ENCODE results near the gene CENPP.

CENPP gene

DNA sequence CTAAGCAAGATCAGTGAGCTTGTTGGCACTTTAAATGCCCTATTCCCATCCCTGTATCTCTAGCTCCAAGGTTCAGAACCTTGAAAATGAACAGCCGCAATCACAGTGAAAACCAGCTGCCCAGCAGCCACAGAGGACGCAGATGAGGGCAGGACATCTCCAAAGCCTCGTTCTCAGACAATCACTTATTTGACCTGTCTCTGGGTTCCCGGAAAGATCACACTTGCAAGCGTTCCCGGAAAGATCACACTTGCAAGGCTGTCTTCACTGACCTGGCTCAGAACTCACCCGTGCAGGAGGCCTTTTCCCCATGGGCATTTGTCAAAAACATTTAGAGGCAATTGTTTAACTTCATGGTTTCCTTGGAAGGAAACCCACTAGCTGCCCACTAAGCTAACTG is 318.5 kb downstream of the CENPP start:
- no peak for DNase-seq

DNA sequence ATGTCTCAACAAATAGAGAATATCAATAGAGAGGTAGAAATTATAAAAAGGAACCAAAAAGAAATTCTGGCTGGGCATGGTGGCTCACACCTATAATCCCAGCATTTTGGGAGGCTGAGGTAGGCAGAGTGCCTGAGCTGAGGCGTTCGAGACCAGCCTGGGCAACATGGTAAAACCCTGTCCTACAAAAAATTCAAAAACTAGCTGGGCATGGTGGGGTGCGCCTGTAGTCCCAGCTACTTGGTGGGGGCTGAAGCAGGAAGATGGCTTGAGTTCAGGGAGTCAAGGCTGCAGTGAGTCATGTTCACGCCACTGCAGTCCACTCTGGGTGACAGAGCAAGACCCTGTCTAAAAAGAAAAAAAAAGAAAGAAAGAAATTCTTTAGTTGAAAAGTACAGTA is 319.3 kb downstream of the CENPP start:
- DNase-seq = no peak

DNA sequence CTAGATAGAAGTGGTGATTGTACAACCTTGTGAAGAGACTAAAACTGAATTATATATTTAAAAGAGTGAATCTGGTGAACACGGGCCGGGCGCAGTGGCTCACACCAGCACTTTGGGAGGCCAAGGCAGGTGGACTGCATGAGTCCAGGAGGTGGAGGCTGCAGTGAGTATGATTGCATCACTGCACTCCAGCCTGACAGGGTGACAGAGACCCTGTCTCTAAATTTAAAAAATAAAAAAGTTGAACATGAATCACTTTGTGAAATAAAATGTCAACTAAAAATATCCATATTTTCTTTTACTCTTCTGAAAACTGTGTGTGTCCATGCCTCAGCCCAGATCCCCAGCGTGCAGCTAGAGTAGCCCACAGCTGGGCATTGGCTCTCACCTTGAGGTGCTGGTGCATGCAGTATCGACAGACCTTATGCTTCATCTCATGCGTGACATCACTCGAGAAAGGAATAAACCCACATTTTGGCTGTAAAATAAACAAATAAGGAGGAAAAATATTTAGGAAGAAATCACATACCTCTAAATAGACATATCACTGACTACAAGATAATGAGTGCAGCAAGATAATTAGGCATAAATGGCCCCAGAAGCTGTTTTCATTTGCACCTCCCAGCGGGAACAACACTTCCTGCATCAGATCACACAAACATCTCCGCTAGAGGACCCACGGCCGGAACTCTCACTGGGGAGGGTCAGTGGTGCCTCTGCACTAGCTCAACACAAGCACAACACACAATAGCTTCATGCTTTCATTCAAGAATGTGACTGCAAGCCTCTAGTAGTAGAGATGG is 322.1 kb downstream of the CENPP start:
- no peak for DNase-seq

DNA sequence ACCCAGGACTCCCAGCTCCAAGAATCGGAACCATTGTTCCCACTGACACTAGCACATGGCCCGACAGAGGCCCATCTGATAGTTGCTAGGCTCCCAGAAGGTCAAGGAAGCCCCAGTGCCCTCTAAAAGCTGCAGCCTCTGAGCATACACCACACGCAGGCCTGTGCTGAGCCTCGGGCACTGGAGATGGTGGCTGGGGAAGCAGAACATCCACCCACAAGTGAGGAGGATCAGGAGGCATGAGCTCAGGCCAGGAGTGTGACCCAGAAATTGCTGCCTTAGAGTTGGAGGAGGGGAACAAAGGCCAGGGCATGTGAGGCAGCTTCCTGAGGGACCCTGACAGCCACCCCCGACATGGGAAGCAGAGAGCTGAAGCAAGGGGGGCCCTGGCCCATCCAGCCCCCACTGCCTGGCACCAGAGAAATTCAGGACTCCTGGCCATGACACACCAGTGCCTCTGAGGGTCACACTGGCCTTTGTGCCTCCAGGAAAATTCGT is 322.8 kb downstream of the CENPP start:
- DNase-seq = no peak

DNA sequence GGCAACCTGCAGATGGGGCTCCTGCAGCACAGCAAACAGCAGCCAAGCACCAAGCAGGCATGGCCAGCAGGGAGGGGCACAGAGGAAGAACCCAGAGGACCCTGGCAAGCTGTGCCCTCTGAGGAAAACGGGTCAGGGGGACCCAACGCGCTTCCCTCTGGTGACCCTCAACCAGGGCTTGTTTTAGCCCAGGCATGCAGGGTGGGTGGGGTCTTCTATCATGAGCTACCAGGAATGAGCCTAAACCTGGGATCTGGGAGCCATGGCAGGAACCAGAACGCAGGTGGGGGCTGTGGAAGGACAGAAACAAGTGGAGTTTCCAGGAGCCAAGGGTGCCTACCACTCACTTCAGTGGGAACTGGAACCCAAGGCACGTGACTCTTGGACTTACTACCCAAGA is 323.3 kb downstream of the CENPP start:
- DNase-seq = no peak

DNA sequence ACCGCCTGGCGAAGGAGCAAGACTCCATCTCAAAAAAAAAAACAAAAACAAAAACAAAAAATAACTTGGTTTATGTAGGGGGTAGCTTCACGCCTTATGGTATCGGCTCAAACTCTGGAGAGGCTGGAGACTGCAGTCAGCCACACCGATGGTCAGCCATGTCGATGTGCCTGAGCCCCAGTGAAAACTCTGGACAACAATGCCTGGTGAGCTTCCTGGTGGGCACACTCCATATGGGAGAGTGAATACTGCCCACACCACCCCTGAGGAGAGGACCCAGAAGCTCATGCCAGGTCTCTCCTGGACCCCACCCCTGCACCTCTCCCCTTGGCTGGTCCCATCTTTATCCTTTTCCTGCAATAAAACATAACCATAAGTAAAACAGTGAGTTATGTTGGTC is 324.5 kb downstream of the CENPP start:
- no peak for DNase-seq

DNA sequence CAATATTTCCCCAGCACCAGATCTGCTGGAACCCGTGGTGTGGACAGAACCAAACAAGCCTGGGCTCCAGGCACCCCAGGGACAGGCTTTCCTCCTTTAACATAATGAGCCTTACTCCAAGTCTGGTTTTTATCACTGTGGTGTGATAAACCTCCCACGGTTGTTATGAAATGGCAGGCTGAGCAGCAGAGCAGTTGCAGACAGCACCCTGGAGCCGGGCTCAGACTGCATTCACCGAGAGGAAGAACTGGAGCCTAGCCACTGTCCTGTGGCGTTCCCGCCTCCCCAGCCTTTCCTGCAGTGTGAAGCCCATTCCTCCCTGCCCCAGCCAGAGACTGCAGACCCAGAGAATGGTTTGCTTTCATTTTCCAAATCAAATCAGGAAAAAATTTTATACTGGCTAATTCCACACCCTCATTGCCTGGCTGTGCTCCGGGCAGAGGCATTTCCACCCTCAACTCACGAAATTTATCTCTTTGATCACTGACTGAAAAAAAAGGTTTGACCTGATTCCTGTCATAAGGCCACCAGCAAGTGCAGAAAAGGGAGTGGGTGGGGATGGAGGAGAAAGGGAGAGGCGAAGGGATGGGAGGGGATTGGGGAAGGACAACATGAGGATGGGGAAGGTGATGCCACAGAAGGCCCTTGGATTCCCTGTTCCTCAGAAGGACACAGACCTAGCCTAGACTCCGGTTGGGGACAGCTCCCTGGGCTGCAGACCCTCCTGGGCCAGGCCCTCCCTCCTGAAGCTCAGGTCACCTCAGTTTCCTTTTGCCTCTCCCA is 325.3 kb downstream of the CENPP start:
- DNase-seq = no peak

DNA sequence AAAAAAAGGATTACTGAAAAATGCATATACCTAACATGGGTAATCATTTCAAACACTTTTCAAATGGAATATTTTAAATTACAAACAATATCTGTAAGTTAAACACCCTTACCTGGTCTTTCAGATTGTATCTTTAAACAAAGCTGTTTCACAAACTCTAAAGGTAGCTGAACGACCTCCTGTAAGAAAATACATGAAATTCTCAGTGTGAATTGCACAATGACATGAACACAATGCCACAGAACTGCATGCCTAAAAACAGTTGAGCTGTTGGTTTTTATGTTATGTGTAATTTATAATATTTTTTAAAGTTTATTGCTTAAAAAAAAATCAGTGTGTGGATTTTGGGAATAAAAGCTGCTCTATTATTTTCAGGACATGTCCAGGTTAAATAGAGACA is 326.7 kb downstream of the CENPP start:
- no peak for DNase-seq

DNA sequence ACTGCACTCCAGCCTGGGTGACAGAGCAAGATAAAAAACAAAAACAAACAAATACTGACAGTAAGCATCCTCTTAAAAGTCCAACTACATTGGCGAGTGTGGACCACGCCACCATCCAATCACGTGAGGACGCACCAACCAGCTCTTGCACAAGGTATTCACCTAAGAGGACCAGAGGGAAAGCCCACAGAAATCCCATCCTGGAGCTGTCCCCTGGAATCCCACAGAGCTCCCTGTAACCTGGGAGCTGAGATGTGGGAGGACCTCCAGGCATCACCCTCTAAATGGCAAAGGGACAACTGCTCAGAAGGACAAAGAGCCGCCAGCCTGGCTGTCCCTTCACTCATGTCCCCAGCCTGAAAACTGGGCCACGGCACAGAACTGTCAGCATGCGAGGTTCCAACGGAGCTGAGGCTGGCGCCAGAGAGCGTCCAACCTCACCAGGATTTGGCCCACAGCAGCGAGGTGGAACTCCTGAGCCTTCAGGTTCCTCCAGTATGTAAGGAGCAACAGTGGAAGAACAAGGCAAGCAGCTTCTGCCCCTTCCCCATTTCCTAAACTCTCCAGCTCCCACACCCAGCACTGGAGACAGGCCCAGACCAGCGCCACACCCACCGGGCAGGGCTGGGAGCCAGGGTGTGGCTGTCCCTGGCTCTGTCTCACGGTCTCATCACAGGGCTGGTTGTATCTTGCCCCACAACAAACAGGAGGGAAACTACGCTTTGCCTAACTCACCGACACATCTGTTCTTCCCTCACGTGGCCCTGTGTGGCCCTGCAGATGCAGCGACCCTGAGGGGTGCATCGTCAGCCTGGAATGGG is 328.9 kb downstream of the CENPP start:
- DNase-seq = no peak

DNA sequence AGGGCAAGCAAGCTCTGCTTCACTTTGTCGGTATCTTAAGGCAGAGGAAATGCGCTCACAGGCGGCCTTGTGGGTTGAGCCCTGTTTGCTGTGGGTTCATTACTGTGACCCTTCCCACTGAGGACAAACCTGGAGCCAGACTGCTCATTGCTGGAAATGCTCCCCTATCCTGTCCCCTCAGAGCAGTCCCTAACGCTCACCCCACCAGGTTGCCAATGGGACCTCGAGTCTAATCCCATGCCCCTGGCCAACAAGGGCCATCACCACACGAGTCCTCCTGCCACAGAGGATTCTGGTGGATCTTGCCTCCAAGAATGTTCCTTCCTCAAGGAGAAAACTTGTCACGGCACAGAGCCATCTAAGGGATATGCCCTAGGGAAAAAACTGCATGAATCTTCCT is 329.6 kb downstream of the CENPP start:
- DNase-seq = no peak

DNA sequence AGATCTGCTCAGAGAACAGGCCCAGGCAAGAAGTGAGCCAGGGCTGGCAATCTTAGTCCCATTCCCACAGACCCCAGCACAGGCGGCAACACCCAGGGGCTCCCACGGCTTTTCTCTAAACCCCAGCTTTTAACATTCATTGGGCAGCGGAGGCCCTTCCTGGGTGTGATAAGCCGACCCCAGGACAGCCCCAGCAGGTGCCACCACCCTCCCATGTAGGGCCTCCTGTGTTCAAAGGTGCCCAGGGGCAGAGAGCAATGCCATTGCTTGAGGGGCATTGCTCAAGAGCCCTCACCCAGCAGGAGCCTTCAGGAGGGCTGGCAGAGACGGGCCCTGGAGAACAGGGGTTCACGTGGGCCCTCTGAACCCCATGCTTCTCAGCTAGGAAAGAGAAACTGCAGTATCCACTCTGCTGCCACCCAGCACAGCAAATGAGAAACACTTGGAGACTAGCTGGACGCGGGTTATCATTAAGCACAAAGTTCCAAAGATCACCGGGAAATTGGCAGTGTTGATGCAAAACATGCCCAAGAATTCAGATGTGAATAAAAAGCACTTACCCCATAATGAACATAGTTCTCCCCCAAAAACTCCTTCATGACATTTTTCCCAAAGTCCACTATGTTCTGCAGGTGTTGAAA is 330.3 kb downstream of the CENPP start:
- DNase-seq = no peak

DNA sequence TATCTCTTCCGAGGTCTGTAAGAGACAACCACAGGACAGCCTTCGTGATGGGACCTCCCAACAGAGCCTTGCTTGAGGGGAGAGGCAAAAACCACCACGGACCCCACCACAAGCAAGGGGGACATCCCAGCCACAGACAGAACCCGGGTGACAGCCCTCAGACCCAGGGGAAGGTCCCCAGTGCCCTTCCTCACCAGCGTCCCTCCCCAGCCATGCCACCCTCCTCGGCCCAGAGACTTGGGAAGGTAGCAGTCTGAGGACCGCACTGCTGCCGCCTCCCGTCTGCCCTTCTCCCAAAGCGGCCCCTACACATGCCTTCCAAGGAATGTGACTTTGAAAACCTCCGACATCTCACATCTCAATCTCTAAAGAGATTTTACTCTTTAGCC is 330.8 kb downstream of the CENPP start:
- no peak for DNase-seq

DNA sequence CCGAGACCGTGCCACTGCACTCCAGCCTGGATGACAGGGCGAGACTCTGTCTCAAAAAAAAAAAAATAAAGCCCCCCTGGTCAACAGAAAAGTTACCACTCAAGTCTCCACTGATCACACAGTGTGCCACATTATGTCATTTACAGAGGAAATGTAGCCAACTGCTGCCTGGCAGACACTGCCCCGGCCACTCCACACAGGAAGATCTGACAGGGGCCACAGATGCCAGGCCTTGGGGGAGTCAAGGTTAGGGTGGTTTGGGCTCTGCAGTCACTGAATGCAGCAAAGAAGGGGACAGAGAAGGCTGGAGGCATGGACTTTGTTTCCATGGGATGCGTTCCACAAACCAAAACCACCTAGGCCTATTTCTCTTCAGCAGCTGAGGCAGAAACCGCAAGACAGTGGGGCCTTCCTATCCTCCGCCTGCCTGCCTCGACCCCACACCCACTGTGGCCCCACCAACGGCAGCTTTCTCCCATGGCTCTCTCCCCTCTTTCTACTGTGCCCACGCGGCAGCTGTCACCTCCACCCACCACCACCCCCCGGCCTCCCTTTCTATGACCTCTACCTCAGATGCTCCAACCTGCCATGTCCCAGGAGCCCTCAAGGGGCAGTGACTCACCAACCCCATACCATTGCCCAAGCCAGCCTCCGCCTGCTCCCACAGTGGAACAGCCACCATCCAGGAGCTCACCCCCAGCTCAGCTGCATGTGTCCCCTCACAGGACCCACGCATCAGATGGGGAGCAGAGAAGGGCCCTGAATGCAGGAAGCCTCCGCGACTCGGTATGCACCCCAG is 331.7 kb downstream of the CENPP start:
- DNase-seq = no peak

DNA sequence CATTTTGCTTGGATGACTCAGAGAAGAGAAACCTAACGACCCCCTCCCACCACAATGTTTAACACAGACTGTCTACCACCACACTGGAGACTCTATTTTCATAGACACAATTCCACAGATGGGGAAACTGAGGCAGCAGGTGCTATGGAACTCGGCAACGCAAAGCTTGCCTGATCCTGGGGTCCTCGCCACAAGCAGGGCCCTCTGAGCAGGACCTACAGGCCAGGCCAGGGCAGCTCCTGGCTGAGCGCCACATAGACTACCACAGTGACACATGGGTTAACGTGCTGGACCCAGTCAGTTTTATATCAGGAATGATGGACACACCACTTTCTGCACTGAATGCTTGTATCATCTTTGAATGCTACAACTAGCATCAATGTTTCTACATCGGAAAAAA is 332.4 kb downstream of the CENPP start:
- no peak for DNase-seq

DNA sequence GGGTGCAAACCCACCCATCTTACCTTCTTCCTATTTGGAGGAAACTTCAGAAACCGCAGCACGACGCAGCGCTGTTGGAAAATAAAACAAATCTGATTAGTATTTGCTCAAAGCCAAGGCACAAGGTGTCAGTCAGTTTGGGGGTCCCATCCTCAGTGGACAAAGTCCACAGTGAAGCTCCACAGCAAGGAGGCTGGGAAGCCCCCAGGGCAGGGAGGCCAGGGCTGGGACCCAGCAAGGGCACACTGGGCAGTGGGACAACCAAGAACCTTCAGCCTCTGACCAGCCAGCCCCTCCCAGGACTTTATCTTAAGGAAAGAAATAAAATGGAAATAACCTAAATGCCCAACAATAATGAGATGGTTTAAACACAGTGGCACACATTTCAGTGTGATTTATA is 332.9 kb downstream of the CENPP start:
- DNase-seq = no peak

DNA sequence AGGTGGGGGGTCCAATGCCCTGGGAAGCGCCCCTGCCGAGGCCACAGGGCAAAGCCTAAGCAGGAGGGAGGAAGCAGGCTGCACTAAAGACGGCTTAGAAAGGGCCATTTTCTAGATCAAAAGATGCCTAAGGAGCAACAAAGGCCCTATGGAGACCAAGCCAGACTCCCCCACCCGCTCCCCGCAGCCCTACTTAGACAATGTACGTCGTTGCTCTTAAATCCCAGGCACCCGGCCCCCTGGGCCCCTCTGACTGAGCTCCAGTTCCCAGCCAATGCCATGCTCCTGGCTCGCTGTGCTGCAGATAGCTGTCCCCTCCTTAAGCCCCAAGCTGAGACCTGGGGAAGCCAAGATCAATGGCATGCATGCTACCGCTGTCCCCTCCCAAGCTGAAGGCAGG is 333.8 kb downstream of the CENPP start:
- no peak for DNase-seq

DNA sequence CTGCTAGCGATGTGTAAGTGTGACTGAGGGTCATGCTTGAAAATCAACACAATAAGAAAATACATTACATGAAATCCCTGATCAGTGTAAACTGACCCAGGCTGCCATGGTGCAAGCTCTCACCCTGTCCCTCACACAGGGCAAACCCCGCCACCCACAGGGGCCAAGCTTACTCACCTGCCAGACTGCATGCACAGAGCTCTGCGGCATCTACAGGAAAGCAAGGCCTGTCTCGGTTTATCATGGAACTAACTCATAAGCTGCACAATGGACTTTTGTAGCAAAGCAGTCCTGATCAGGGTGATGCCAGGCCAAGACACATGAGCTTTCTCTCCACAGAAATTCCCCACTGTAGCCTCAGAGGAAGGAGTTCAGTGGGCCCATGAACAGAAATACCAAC is 334.5 kb downstream of the CENPP start:
- DNase-seq = no peak

DNA sequence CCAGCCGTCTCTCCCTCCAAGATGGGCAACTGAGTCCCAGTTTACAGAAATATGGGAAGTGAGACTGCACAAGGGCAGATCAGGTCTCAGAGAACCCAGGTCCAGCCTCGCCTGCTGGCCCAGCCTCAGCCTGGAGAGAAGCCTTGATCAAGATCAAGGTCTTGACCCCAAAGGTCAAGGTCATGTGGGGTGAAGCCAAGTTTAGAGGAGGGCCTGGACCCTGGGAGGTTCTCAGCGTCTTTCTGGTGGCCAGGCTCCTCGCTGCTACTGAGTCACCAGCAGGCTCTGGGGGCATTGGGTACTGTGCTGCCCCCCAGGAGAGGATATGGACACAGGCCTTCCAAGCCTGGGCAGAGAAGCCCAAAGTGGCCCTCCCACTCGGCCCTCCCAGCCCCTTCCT is 335.4 kb downstream of the CENPP start:
- DNase-seq = no peak

DNA sequence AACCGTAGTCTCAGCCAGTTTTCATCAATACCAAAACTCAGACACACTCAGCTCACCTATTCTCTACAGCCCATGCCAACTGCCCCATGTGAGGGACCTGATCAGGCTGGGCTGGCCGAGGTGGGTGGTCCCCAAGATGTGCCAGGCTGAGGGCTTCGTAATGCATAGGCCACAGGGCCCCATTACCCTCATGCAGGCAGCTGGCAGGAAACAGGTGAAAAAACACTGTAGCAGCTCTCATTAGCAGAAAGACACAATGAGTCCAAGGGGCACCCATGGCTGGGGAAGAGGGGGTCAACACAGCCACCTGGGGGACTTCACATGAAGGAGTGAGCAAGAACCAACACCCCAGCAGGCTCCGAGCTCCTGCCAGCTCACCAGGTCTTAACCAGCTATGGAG is 336.0 kb downstream of the CENPP start:
- no peak for DNase-seq

DNA sequence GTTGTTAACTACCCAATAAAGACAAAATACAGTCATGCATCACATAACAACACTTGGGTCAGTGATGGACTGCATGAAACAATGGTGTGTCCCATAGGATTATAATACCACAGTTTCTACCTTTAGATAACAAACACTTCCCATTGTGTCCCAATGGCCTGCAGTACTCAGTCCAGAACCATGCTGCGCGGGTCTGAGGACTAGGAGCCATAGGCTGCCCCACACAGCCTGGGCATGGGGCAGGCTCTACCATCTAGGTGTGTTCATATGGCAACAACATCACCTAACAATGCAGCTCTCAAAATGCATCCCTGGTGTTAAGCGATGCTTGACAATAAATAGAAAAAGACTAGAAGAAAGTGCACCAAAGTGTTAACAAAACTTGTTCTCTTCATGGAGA is 337.4 kb downstream of the CENPP start:
- no peak for DNase-seq

DNA sequence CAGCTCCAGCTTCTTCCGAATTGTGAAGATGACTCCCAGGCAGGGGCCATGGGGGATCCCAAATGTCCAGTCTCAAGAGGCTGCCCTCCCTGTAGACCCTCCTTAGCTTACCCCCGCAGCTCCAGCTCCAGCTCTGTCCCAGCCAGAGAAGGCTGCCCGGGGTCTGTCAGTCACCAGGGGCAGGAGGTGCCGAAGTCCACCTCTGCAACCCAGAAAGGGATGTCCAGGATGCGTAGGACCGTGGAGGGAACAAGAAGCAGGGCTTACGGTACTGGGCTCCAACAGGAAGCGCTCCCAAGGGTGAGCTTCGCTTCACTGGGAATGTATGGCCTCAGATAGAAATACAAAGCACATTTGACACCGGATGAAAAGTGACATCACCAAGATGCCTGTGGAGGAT is 338.2 kb downstream of the CENPP start:
- no peak for DNase-seq

Data from NCI-H2171 (cell line).